MCF 10A (cell line): ENCODE results near the gene MACROD1. TPM values are rescaled to one million over a fixed set of nuclear protein-coding genes. Genes with fewer than 3 reads are reported as not detected.

Experiments used
- BruUV-seq: library from RNA; stranded (reverse); fragments of 400-500 nt; replicated peaks from 2 replicates; lab custom pipeline; 2021; lab: Mats Ljungman, UMichigan
- CTCF ChIA-PET: fragments of 300-600 bp; sonication (Branson Sonifier 250); formaldehyde crosslinking; extraction: SDS; loops from one replicate; lab custom pipeline; 2021; ENCODE audit warnings: antibody characterized with exemption, inconsistent platforms; lab: Yijun Ruan, JAX
- POLR2A ChIA-PET: fragments of 300-600, 350-650 bp; sonication (Branson Sonifier 250); formaldehyde crosslinking; extraction: SDS; loops from one replicate; lab custom pipeline; 2020; ENCODE audit warnings: antibody characterized with exemption, inconsistent platforms; lab: Yijun Ruan, JAX
- DNase-seq: peaks from one replicate; pipeline ENCODE4 v3.0.0-alpha.2; 2018; ENCODE audit not compliant: unreplicated experiment
- H3K27ac Mint-ChIP-seq: one replicate; pipeline ENCODE4 v1.8.0; 2022; ENCODE audit warnings: mild to moderate bottlenecking, low read depth, mixed read lengths; ENCODE audit not compliant: unreplicated experiment
- H3K27me3 Mint-ChIP-seq: one replicate; pipeline ENCODE4 v1.8.0; 2022; ENCODE audit warnings: mixed read lengths; ENCODE audit not compliant: insufficient read depth, unreplicated experiment
- H3K36me3 Mint-ChIP-seq: one replicate; pipeline ENCODE4 v1.8.0; 2022; ENCODE audit warnings: mild to moderate bottlenecking, moderate library complexity, mixed read lengths; ENCODE audit not compliant: insufficient read depth, unreplicated experiment
- H3K4me1 Mint-ChIP-seq: one replicate; pipeline ENCODE4 v1.8.0; 2022; ENCODE audit warnings: mixed read lengths; ENCODE audit not compliant: insufficient read depth, unreplicated experiment
- H3K4me3 Mint-ChIP-seq: one replicate; pipeline ENCODE4 v1.8.0; 2022; ENCODE audit warnings: mild to moderate bottlenecking, moderate library complexity, mixed read lengths; ENCODE audit not compliant: unreplicated experiment
- H3K9me3 Mint-ChIP-seq: one replicate; pipeline ENCODE4 v1.8.0; 2022; ENCODE audit warnings: mixed read lengths; ENCODE audit not compliant: unreplicated experiment
- intact Hi-C: fragments of 100-400 bp; cut with micrococcal nuclease; formaldehyde crosslinking; loops from 2 replicates; pipeline ENCODE4 v1.14.1; 2022
- total RNA-seq: library from RNA; stranded (reverse); gene quantifications from 2 replicates; pipeline ENCODE4 v1.2.3, GENCODE V29; 2022
- TF ChIP-seq, protein P1 (sequence below): fragments of 200-600 bp; IDR thresholded peaks from one replicate; pipeline ENCODE4 v1.8.0; 2022; ENCODE audit warnings: antibody characterized with exemption, mild to moderate bottlenecking; ENCODE audit not compliant: unreplicated experiment

MACROD1 gene
- total RNA-seq, 1 experiment from 2014 or later, result 15.1 TPM

DNA sequence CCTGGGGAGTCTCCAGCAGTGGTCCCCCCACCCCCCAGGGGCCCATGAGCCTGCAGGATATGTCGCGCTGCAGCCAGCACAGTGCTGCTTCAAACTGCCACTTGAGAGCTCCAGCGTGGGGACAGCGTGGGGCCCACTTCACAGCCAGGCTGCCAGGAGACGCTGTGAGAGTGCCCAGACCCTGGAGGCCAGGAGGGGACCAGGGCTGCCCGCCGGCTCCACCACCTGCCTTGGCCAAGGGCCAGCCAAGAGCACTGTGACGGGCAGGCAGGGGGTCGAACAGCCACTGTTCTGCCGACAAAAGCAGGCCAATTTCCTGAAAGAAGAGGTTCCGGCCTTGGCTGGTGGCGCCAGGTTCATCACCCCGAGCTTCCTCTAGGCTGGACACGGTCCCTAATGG is 70.0 kb downstream of the MACROD1 start:
- no peak for DNase-seq
- Mint-ChIP-seq H3K4me3 (no peak overlapping the region), H3K9me3 (peaks cover 7% of the 10 kb centered on the region), H3K36me3 (no peaks in the 10 kb centered on the region), H3K4me1 (peaks cover 12% of the 10 kb centered on the region), H3K27ac (no peak overlapping the region), H3K27me3 (no peaks in the 10 kb centered on the region)
- intact Hi-C loops, result loop anchor here (2.0 kb wide), 1 partner anchor 51 kb away; no protein-coding TSS in a partner anchor
- ChIA-PET POLR2A (interaction anchor here (1.1 kb wide), 1 partner anchor 26 kb away, joined by 3 read pairs; no protein-coding TSS in a partner anchor), CTCF (interaction anchor here (0.6 to 1.2 kb wide), 3 partner anchors 56 to 929 kb away, joined by 3 read pairs; no protein-coding TSS in a partner anchor)
- TF ChIP-seq, protein P1, sequence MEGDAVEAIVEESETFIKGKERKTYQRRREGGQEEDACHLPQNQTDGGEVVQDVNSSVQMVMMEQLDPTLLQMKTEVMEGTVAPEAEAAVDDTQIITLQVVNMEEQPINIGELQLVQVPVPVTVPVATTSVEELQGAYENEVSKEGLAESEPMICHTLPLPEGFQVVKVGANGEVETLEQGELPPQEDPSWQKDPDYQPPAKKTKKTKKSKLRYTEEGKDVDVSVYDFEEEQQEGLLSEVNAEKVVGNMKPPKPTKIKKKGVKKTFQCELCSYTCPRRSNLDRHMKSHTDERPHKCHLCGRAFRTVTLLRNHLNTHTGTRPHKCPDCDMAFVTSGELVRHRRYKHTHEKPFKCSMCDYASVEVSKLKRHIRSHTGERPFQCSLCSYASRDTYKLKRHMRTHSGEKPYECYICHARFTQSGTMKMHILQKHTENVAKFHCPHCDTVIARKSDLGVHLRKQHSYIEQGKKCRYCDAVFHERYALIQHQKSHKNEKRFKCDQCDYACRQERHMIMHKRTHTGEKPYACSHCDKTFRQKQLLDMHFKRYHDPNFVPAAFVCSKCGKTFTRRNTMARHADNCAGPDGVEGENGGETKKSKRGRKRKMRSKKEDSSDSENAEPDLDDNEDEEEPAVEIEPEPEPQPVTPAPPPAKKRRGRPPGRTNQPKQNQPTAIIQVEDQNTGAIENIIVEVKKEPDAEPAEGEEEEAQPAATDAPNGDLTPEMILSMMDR, result no peak
- no TSS peak for BruUV-seq

DNA sequence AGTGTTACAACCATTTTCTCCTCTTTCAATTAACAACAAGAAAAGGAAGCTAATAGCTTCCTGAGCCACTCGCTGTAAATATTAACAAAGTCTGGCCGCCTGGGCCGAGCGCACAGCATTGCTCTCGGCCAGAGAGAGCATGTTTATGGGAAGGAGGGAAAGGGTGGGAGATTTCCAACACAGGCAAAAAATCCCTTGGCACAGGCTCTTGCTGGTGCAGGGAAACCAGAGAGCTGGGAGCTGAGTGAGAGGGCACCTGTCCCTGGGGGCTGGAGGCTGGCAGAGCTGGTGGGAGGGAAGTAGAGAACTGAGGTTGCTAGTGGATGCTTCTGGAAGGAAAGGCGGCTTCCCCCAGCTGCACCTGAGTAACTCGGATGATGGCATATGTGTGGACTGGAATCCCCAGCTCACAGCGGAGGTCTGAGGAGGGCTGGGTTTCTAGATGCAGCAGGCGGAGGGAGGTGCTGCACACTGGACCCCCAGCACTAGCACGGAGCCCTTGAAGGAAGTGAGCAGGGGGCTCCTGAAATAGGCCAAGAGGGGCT is 70.6 kb downstream of the MACROD1 start:
- no TSS peak for BruUV-seq
- no peak overlapping the region for H3K27ac Mint-ChIP-seq
- H3K9me3 Mint-ChIP-seq, result peaks cover 7% of the 10 kb centered on the region
- TF ChIP-seq, protein P1, result no peak
- H3K4me1 Mint-ChIP-seq, result peaks cover 12% of the 10 kb centered on the region
- H3K27me3 Mint-ChIP-seq, result no peaks in the 10 kb centered on the region
- DNase-seq, result no peak
- ChIA-PET CTCF (interaction anchor here (0.6 to 1.2 kb wide), 3 partner anchors 57 to 928 kb away, joined by 3 read pairs; no protein-coding TSS in a partner anchor), POLR2A (interaction anchor here (1.1 kb wide), 1 partner anchor 27 kb away, joined by 3 read pairs; no protein-coding TSS in a partner anchor)
- intact Hi-C loops, result loop anchor here (2.0 kb wide), 1 partner anchor 51 kb away; no protein-coding TSS in a partner anchor
- H3K4me3 Mint-ChIP-seq, result no peak overlapping the region
- H3K36me3 Mint-ChIP-seq, result no peaks in the 10 kb centered on the region

DNA sequence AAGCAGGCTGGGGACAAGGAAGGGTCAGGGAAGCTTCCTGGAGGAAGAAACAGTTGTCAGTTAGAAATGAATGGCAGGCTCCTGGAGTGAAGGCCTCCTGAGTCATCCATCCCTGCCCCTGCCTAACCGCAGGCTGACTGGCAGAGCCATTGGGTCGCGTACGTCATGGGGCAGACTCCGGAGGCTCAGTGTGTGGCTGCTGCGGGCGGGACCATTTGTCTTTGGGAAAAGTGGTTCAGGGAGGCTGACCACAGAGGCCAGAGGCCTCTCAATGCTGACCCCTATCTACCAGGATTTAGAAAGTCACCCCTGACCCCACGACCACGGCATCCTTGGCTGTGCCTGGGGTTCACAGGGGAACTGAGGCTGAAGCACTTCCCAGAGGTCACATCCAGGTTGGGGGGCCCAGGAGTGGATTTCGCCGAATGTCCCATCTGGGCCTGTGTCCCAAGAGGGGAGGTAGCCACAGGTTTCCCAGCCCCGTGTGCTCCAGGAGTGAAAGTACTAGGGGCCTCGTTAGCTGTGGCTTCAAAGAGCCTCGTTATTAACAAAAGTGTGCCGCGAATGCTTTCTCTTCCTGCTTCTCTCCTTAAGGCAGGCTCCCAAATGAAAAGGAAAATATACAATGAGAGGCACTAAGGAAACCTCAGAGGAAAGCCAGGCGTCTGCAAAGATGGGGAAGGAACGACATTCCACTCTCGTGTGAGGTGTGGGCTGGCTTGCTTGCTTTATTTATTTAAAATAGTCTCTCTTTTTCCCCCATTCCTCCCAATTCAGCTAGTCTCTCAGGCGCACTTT is 71.3 kb downstream of the MACROD1 start:
- no TSS peak for BruUV-seq
- Mint-ChIP-seq H3K4me3 (no peak overlapping the region), H3K36me3 (no peaks in the 10 kb centered on the region), H3K9me3 (peaks cover 7% of the 10 kb centered on the region), H3K27ac (no peak overlapping the region), H3K27me3 (no peaks in the 10 kb centered on the region), H3K4me1 (peaks cover 12% of the 10 kb centered on the region)
- intact Hi-C loops, result loop anchor here (2.0 kb wide), 1 partner anchor 52 kb away; no protein-coding TSS in a partner anchor
- ChIA-PET POLR2A (interaction anchor here (1.1 kb wide), 1 partner anchor 27 kb away, joined by 3 read pairs; no protein-coding TSS in a partner anchor), CTCF (interaction anchor here (0.6 to 1.2 kb wide), 4 partner anchors 57 to 1446 kb away, joined by 3 to 4 read pairs (median 3); no protein-coding TSS in a partner anchor)
- peak; percentile 93 for DNase-seq
- TF ChIP-seq, protein P1, result no peak
